ENCODE results near the gene OR52E6. TPM values are rescaled to one million over a fixed set of nuclear protein-coding genes. Genes with fewer than 3 reads are reported as not detected.

The OR52E6 gene
- total RNA-seq, 1 donor from 2014 or later, result not detected

DNA sequence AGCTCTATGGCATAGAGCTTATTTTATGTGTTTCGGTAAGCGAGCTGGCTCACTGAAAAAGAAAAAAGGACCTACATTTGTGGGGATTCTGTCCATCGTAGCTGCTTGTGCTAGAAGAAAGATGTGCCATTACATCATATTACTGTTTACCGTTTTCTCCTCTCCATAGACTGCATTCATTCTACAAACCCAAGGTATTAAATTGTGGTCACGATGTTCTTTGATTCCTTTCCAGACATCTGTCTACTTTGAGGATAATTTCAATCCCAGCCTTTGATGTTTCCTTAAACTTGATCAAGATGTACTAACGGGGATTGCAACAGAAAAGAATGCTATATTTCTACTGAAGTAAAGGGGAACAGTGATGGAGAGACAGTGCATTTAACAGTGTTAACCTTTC lies 45.2 kb downstream of the OR52E6 start:
- Mint-ChIP-seq H3K36me3 (no peaks in the 10 kb centered on the region), H3K9me3 (no peaks in the 10 kb centered on the region), H3K27ac (no peak overlapping the region), H3K4me1 (ENCODE audit: unreplicated experiment) (no peaks in the 10 kb centered on the region), H3K27me3 (peaks cover 4% of the 10 kb centered on the region), H3K4me3 (no peak overlapping the region)
- no peak for DNase-seq (ENCODE audit: extremely low spot score, unreplicated experiment)
- TF ChIP-seq, protein P1, sequence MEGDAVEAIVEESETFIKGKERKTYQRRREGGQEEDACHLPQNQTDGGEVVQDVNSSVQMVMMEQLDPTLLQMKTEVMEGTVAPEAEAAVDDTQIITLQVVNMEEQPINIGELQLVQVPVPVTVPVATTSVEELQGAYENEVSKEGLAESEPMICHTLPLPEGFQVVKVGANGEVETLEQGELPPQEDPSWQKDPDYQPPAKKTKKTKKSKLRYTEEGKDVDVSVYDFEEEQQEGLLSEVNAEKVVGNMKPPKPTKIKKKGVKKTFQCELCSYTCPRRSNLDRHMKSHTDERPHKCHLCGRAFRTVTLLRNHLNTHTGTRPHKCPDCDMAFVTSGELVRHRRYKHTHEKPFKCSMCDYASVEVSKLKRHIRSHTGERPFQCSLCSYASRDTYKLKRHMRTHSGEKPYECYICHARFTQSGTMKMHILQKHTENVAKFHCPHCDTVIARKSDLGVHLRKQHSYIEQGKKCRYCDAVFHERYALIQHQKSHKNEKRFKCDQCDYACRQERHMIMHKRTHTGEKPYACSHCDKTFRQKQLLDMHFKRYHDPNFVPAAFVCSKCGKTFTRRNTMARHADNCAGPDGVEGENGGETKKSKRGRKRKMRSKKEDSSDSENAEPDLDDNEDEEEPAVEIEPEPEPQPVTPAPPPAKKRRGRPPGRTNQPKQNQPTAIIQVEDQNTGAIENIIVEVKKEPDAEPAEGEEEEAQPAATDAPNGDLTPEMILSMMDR (conservative IDR thresholded peaks at IDR 0.05), result no peak

DNA sequence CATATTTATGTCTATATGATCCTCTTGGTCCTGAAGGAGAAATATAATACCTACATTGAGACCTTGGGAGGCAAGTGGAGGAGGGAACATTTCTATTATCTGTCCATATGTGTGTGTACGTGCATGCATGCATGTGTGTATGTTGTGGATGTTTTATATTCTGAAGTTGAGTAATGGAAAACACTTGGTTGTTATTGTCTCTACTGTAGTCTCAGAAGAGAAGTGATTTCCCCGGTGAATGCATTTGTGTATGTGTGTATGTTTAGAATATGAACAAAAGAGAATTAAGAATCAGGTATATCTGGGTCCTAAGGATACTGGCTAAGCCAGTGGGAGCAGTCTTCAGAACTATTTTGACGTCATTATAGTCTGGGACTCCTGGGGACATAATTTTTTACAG lies 50.5 kb downstream of the OR52E6 start, which contains the start of gene OR52N1:
Gene OR52N1 (minus strand): TSS at position 101 of the 400 bp plus-strand sequence. CDS start 2,449 bp downstream, outside the sequence.
- no peak within 1 kb of the TSS for H3K4me3 Mint-ChIP-seq
- no peak for DNase-seq (ENCODE audit: extremely low spot score, unreplicated experiment)
- TF ChIP-seq, protein P1 (conservative IDR thresholded peaks at IDR 0.05), result no peak
- H3K27ac Mint-ChIP-seq, result no peak within 1 kb of the TSS
- H3K4me1 Mint-ChIP-seq (ENCODE audit: unreplicated experiment), result no peaks in the 10 kb centered on the region
- no peaks in the 10 kb centered on the region for H3K9me3 Mint-ChIP-seq
- peaks cover 4% of the 10 kb centered on the region for H3K27me3 Mint-ChIP-seq
- no peaks in the 10 kb centered on the region for H3K36me3 Mint-ChIP-seq

Other genes starting within 250 kb of the OR52E6 start
- 7.5 and 8.7 TPM in 2 replicates for gene TRIM6, start 245.3 kb downstream of the OR52E6 start, total RNA-seq (ENCODE audit: low replicate concordance)
- 1.4 and 2.4 TPM in 2 replicates for gene TRIM34, start 216.9 kb downstream of the OR52E6 start, total RNA-seq (ENCODE audit: low replicate concordance)
- 30.0 and 32.3 TPM in 2 replicates for gene TRIM5, start 156.8 kb downstream of the OR52E6 start, total RNA-seq (ENCODE audit: low replicate concordance)
- gene TRIM22, start 152.1 kb downstream of the OR52E6 start, total RNA-seq (ENCODE audit: low replicate concordance), result 27.4 and 72.5 TPM in 2 replicates
- not detected in 2 replicates for gene OR56B1, start 105.4 kb downstream of the OR52E6 start, total RNA-seq (ENCODE audit: low replicate concordance)
- not detected in 2 replicates for gene OR52N4, start 87.7 kb downstream of the OR52E6 start, total RNA-seq (ENCODE audit: low replicate concordance)
- gene OR52N5, start 58.5 kb downstream of the OR52E6 start, total RNA-seq (ENCODE audit: low replicate concordance), result not detected in 2 replicates
- gene OR52N1, start 50.6 kb downstream of the OR52E6 start, total RNA-seq (ENCODE audit: low replicate concordance), result not detected in 2 replicates
- not detected in 2 replicates for gene OR52N2, start 33.0 kb downstream of the OR52E6 start, total RNA-seq (ENCODE audit: low replicate concordance)
- not detected in 2 replicates for gene OR52E8, start 15.8 kb upstream of the OR52E6 start, total RNA-seq (ENCODE audit: low replicate concordance)
- not detected in 2 replicates for gene OR52E4, start 38.7 kb upstream of the OR52E6 start, total RNA-seq (ENCODE audit: low replicate concordance)
- not detected in 2 replicates for gene OR52E5, start 51.3 kb upstream of the OR52E6 start, total RNA-seq (ENCODE audit: low replicate concordance)
- gene OR56A3, start 100.4 kb upstream of the OR52E6 start, total RNA-seq (ENCODE audit: low replicate concordance), result not detected in 2 replicates
- not detected in 2 replicates for gene OR56A5, start 126.6 kb upstream of the OR52E6 start, total RNA-seq (ENCODE audit: low replicate concordance)
- not detected in 2 replicates for gene OR52L1, start 145.1 kb upstream of the OR52E6 start, total RNA-seq (ENCODE audit: low replicate concordance)
- gene OR56A4, start 165.0 kb upstream of the OR52E6 start, total RNA-seq (ENCODE audit: low replicate concordance), result 0.07 TPM in 1 of 2 replicates, not detected in the other
- gene OR56A1, start 188.9 kb upstream of the OR52E6 start, total RNA-seq (ENCODE audit: low replicate concordance), result not detected in 2 replicates